ENCODE measurements around the gene SGCA. TPM values are rescaled to one million over a fixed set of nuclear protein-coding genes. Genes with fewer than 3 reads are reported as not detected.

The SGCA gene
- total RNA-seq, 1 experiment from 2014 or later = 0.24 TPM

DNA sequence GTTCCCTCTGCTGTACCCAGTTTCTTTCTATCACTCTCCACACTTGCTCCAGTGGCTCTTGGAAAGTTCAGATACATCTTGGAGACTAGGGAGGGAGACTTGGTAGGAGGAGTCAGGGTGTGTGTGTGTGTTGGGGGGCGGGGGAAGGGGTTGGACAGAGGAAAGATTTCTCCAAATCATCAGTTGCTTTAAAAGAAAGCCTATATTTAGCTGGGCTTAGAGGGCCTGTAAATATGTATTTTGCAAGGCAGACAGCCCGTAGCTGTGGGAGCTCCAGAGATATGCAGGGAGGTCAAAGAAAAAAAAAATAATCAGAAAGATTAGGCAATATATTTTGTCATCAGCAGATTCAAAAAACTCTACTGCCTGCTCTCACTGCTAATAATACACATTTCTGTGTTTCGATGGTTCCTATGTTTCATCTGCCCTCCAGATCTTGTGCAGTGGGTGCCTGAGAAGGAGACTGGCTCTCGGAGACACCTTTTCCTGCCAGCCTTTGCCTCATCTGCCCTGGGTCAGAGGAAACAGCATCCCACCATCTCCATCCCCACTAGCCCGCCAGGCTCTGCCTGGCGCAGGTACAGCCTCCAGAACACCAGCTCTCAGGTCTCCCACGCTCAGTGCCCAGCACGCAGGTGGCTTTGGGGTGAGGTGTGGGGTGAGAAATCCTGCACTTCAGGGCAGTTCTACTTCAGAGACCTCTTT, 10.5 kb upstream of the SGCA start:
- H3K36me3 Mint-ChIP-seq (ENCODE audit: insufficient read depth in 1 of 3, low read depth in 3 of 3) = no peaks in the 10 kb centered on the region
- Histone ChIP-seq H2BK15ac (ENCODE audit: low read depth, low read length) (no peak overlapping the region), H3K9me3 (ENCODE audit: control insufficient read depth, low read depth, low read length) (no peaks in the 10 kb centered on the region), H3K18ac (ENCODE audit: insufficient read length, low read depth, low read length) (no peak overlapping the region), H4K5ac (ENCODE audit: insufficient read length, low read depth, low read length) (no peak overlapping the region), H3K79me2 (ENCODE audit: insufficient read depth, low read length) (no peaks in the 10 kb centered on the region), H3K79me1 (ENCODE audit: insufficient read depth, low read depth, low read length, poor library complexity, severe bottlenecking) (no peaks in the 10 kb centered on the region), H4K20me1 (ENCODE audit: control insufficient read depth, insufficient read depth, insufficient read length) (peaks cover 3% of the 10 kb centered on the region), H3T11ph (ENCODE audit: low read length) (no peak overlapping the region), H2BK12ac (ENCODE audit: insufficient read length, low read depth, low read length) (no peak overlapping the region), H3K27ac (ENCODE audit: insufficient read length, low read depth, low read length) (no peak overlapping the region), H2BK120ac (ENCODE audit: low read depth, low read length, poor library complexity, severe bottlenecking) (no peak overlapping the region), H3K27me3 (ENCODE audit: insufficient read depth, low read length) (no peaks in the 10 kb centered on the region), H2AK5ac (ENCODE audit: insufficient read length, low read length) (no peak overlapping the region), H2BK5ac (ENCODE audit: insufficient read length, low read length) (no peak overlapping the region), H3K4me1 (ENCODE audit: insufficient read depth, low read length) (peaks cover 4% of the 10 kb centered on the region; the same call in 1 of the 2 replicates), H3K56ac (ENCODE audit: insufficient read length, low read depth, low read length) (no peak overlapping the region), H4K91ac (ENCODE audit: insufficient read length, low read depth, low read length) (no peak overlapping the region), H3K23me2 (ENCODE audit: insufficient read length, low read depth, low read length, poor library complexity, severe bottlenecking) (peaks cover 9% of the 10 kb centered on the region), H4K8ac (replicated peaks; ENCODE audit: insufficient read length, low read depth, low read length) (no peak overlapping the region), H3K9ac (ENCODE audit: extremely low read depth, insufficient read length, low read length) (no peak overlapping the region), H3K4me2 (ENCODE audit: insufficient read depth, insufficient read length, low read length) (no peak overlapping the region), H3K23ac (ENCODE audit: insufficient read length, low read depth, low read length) (no peak overlapping the region), H2AFZ (ENCODE audit: low read length) (no peak overlapping the region), H3K14ac (ENCODE audit: insufficient read depth, low read length) (no peak overlapping the region), H3K4ac (ENCODE audit: low read depth, low read length) (no peak overlapping the region), H2BK20ac (ENCODE audit: low read depth, low read length, poor library complexity, severe bottlenecking) (no peak overlapping the region)
- no peak overlapping the region for H3K4me3 Mint-ChIP-seq
- H3K9me3 Mint-ChIP-seq = no peaks in the 10 kb centered on the region
- peaks cover 12% of the 10 kb centered on the region for H3K27me3 Mint-ChIP-seq (ENCODE audit: low read depth)
- peaks cover 16 to 20% of the 10 kb centered on the region in 2 experiments for H3K4me1 Mint-ChIP-seq
- TF ChIP-seq, protein P1, sequence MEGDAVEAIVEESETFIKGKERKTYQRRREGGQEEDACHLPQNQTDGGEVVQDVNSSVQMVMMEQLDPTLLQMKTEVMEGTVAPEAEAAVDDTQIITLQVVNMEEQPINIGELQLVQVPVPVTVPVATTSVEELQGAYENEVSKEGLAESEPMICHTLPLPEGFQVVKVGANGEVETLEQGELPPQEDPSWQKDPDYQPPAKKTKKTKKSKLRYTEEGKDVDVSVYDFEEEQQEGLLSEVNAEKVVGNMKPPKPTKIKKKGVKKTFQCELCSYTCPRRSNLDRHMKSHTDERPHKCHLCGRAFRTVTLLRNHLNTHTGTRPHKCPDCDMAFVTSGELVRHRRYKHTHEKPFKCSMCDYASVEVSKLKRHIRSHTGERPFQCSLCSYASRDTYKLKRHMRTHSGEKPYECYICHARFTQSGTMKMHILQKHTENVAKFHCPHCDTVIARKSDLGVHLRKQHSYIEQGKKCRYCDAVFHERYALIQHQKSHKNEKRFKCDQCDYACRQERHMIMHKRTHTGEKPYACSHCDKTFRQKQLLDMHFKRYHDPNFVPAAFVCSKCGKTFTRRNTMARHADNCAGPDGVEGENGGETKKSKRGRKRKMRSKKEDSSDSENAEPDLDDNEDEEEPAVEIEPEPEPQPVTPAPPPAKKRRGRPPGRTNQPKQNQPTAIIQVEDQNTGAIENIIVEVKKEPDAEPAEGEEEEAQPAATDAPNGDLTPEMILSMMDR (conservative IDR thresholded peaks at IDR 0.05) = no peak
- H3K27ac Mint-ChIP-seq = no peak overlapping the region
- WGBS (ENCODE audit: extremely low coverage, insufficient read length, low lambda C conversion rate) = no CpG with 5 or more reads among the region's 8 CpGs
- DNase-seq = no peak

Data from H9 (cell line).